Measurements from ENCODE around the gene FGFR2.

GRCh38 chr10:121536310-121536913 lies 61.8 kb downstream of the FGFR2 start:
- TF ChIP-seq, protein P1, sequence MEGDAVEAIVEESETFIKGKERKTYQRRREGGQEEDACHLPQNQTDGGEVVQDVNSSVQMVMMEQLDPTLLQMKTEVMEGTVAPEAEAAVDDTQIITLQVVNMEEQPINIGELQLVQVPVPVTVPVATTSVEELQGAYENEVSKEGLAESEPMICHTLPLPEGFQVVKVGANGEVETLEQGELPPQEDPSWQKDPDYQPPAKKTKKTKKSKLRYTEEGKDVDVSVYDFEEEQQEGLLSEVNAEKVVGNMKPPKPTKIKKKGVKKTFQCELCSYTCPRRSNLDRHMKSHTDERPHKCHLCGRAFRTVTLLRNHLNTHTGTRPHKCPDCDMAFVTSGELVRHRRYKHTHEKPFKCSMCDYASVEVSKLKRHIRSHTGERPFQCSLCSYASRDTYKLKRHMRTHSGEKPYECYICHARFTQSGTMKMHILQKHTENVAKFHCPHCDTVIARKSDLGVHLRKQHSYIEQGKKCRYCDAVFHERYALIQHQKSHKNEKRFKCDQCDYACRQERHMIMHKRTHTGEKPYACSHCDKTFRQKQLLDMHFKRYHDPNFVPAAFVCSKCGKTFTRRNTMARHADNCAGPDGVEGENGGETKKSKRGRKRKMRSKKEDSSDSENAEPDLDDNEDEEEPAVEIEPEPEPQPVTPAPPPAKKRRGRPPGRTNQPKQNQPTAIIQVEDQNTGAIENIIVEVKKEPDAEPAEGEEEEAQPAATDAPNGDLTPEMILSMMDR (conservative IDR thresholded peaks at IDR 0.05), result no peak
- TF ChIP-seq ZFX (IDR thresholded peaks at IDR 0.05), result no peak

Data from C4-2B (cell line).